Mesendoderm (in vitro differentiated cells): ENCODE measurements around the gene ZNF628.

Experiments
- DNase-seq: peaks from one replicate; pipeline ENCODE4 v3.0.0; 2013
- H2AK5ac ChIP-seq: 2 replicates; pipeline ENCODE4 v1.6.1; 2013; ENCODE audit warnings: low read length, inconsistent platforms
- H2BK120ac ChIP-seq: 2 replicates; pipeline ENCODE4 v1.6.1; 2013; ENCODE audit warnings: low read depth, mild to moderate bottlenecking, low read length, moderate library complexity, mixed read lengths
- H2BK15ac ChIP-seq: replicated peaks from 2 replicates; pipeline ENCODE4 v1.6.1; 2013; ENCODE audit warnings: low read depth, mild to moderate bottlenecking, moderate library complexity
- H2BK5ac ChIP-seq: 2 replicates; pipeline ENCODE4 v1.6.1; 2013; ENCODE audit warnings: low read length, inconsistent platforms
- H3K18ac ChIP-seq: 2 replicates; pipeline ENCODE4 v1.6.1; 2013; ENCODE audit warnings: mild to moderate bottlenecking, low read length, mixed read lengths
- H3K23ac ChIP-seq: one replicate; pipeline ENCODE4 v1.6.1; 2013; ENCODE audit warnings: low read length
- H3K27ac ChIP-seq: 2 replicates; pipeline ENCODE4 v1.5.1; 2013; ENCODE audit warnings: low read depth, mild to moderate bottlenecking, inconsistent platforms, low read length, moderate library complexity
- H3K27me3 ChIP-seq: 2 replicates; pipeline ENCODE4 v1.6.1; 2013; ENCODE audit warnings: low read length, control low read depth, mild to moderate bottlenecking, inconsistent platforms; ENCODE audit not compliant: insufficient read depth, poor library complexity
- H3K36me3 ChIP-seq: 2 replicates; pipeline ENCODE4 v1.6.1; 2013; ENCODE audit warnings: low read length, inconsistent platforms; ENCODE audit not compliant: control insufficient read depth, insufficient read depth
- H3K4ac ChIP-seq: one replicate; pipeline ENCODE4 v1.6.1; 2013; ENCODE audit warnings: low read depth, mild to moderate bottlenecking, low read length, moderate library complexity
- H3K4me1 ChIP-seq: 2 replicates; pipeline ENCODE4 v1.6.1; 2013; ENCODE audit warnings: low read depth, low read length, inconsistent platforms; ENCODE audit not compliant: control insufficient read depth
- H3K4me2 ChIP-seq: 2 replicates; pipeline ENCODE4 v1.6.1; 2013; ENCODE audit warnings: low read length
- H3K4me3 ChIP-seq: 2 replicates; pipeline ENCODE4 v1.5.1; 2013; ENCODE audit warnings: mild to moderate bottlenecking, low read length
- H3K56ac ChIP-seq: one replicate; pipeline ENCODE4 v1.6.1; 2013; ENCODE audit warnings: low read length
- H3K79me1 ChIP-seq: 2 replicates; pipeline ENCODE4 v1.6.1; 2013; ENCODE audit warnings: low read length, inconsistent platforms
- H3K79me2 ChIP-seq: 2 replicates; pipeline ENCODE4 v1.6.1; 2013; ENCODE audit warnings: mild to moderate bottlenecking, low read length; ENCODE audit not compliant: control insufficient read depth, insufficient read depth
- H3K9ac ChIP-seq: 2 replicates; pipeline ENCODE4 v1.6.1; 2013; ENCODE audit warnings: low read length, inconsistent platforms
- H4K5ac ChIP-seq: one replicate; pipeline ENCODE4 v1.6.1; 2013; ENCODE audit warnings: low read length
- H4K8ac ChIP-seq: one replicate; pipeline ENCODE4 v1.6.1; 2013; ENCODE audit warnings: low read depth, mild to moderate bottlenecking, control low read depth, low read length, moderate library complexity
- WGBS: extraction: QIAGEN DNeasy Blood & Tissue Kit; methylation state at CpG from one replicate; pipeline ENCODE4 v1.1.7; 2013; ENCODE audit warnings: low lambda C conversion rate, missing lambda C conversion rate; ENCODE audit not compliant: insufficient coverage; ENCODE audit errors: extremely low coverage; 5-methylcytosine and 5-hydroxymethylcytosine counted together

ZNF628 gene

DNA sequence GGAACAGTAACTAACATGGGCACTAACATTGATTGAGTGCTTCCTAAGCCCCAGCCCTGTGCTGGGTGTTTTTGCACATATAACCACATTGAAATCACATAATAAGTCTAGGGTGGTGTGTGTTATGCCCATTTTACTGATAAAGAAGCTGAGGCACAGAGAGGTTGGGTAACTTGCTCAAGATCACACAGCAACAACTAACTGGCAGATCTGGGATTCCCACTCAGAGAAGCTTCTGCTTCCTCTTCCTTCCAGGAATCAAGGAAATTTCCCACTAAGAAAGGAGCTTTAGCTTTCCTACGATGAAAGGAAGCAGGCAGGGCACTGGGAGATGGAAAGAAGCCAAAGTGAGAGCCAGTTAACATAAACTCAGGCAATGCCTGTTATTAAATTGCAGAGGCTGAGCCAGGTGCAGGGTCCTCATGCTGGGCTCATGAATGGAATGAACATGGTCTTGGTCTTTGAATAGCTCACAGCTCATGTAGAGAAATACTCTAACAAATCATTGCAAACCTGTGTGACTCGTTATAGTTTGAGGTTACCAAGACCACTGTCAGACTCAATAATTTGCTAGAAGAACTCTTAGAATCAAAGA lies 21.9 kb downstream of the ZNF628 start:
- no peaks in the 10 kb centered on the region for H3K27me3 ChIP-seq
- no peak overlapping the region for H3K56ac ChIP-seq
- H3K4ac ChIP-seq: no peak overlapping the region
- H3K4me3 ChIP-seq: no peak overlapping the region
- WGBS: no CpG with 5 or more reads among the region's 2 CpGs
- H3K18ac ChIP-seq: no peak overlapping the region
- H3K23ac ChIP-seq: no peak overlapping the region
- no peak overlapping the region for H4K8ac ChIP-seq
- H3K9ac ChIP-seq: no peak overlapping the region
- no peak overlapping the region for H2BK120ac ChIP-seq
- no peak overlapping the region for H3K27ac ChIP-seq
- H3K4me2 ChIP-seq: no peak overlapping the region
- no peaks in the 10 kb centered on the region for H3K4me1 ChIP-seq
- H3K36me3 ChIP-seq: no peaks in the 10 kb centered on the region
- DNase-seq: no peak
- H2AK5ac ChIP-seq: no peak overlapping the region
- no peak overlapping the region for H2BK15ac ChIP-seq
- no peak overlapping the region for H4K5ac ChIP-seq
- H3K79me1 ChIP-seq: no peaks in the 10 kb centered on the region
- no peak overlapping the region for H2BK5ac ChIP-seq
- no peaks in the 10 kb centered on the region for H3K79me2 ChIP-seq

DNA sequence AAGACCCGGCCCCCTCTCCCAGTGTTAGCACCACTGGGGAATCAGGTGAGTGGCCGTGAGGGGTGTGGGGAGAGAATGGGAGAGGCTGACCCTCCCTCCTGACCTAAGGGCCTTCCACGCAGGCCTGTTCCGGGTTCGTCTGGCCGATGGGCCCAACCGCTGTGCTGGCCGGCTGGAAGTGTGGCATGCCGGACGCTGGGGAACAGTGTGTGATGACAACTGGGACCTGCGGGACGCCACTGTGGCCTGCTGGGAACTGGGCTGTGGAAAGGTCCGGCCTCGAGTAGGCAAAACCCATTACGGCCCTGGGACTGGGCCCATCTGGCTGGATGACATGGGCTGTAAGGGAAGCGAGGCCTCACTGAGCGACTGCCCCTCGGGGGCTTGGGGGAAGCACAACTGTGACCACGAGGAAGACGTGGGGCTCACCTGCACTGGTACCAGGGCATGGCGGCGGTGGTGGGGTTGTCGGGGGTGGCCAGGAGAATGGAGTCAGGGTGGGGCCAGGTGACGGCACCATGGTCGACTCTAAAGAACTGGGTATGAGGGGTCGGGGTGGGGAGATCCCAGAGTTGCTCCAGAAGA lies 24.0 kb downstream of the ZNF628 start:
- H4K5ac ChIP-seq: no peak overlapping the region
- DNase-seq: no peak
- H3K4me2 ChIP-seq: no peak overlapping the region
- WGBS: no CpG with 5 or more reads among the region's 26 CpGs
- no peak overlapping the region for H2BK15ac ChIP-seq
- H3K4ac ChIP-seq: no peak overlapping the region
- no peak overlapping the region for H3K18ac ChIP-seq
- no peaks in the 10 kb centered on the region for H3K36me3 ChIP-seq
- H3K4me3 ChIP-seq: no peak overlapping the region
- H3K27ac ChIP-seq: no peak overlapping the region
- no peak overlapping the region for H2BK120ac ChIP-seq
- no peak overlapping the region for H3K23ac ChIP-seq
- H4K8ac ChIP-seq: no peak overlapping the region
- H3K9ac ChIP-seq: no peak overlapping the region
- H3K79me2 ChIP-seq: no peaks in the 10 kb centered on the region
- H2BK5ac ChIP-seq: no peak overlapping the region
- no peak overlapping the region for H3K56ac ChIP-seq
- no peaks in the 10 kb centered on the region for H3K79me1 ChIP-seq
- H2AK5ac ChIP-seq: no peak overlapping the region
- peaks cover 2% of the 10 kb centered on the region for H3K27me3 ChIP-seq
- no peaks in the 10 kb centered on the region for H3K4me1 ChIP-seq

DNA sequence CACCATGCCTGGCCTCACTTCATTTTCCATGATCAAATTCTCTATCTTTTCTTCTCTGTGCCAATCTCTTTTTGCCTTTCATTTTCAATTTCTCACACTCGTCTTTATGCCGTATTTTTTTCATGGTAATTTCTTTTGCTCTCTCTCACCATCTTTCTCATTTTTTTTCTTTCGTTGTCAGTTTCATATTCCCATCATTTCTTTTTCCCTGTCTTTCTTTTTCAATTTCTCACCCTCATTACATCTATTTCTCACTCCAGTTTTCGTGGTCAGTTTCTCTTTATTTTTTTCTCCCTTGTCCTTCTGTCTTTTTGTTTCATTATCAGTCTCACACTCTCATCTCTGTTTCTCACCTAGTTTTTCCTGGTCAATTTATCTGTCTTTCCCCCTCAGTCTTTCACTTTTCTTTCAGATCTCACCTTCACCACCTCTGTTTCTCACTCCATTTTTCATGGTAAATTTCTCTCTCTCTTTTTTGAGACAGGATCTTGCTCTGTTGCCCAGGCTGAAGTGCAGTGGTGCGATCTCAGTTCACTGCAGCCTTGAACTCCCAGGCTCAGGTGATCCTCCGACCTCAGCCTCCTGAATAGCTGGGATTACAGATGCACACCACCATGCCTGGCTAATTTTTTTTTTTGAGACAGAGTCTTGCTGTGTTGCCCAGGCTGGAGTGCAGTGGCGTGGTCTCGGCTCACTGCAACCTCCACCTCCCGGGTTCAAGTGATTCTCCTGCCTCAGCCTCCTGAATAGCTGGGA lies 26.0 kb downstream of the ZNF628 start:
- H3K4ac ChIP-seq: no peak overlapping the region
- no peak overlapping the region for H2BK15ac ChIP-seq
- H2BK120ac ChIP-seq: no peak overlapping the region
- no peak overlapping the region for H3K27ac ChIP-seq
- H3K9ac ChIP-seq: no peak overlapping the region
- H3K27me3 ChIP-seq: peaks cover 2% of the 10 kb centered on the region
- H3K23ac ChIP-seq: no peak overlapping the region
- 100% methylated on average over 4 of the region's 9 CpGs for WGBS
- no peak overlapping the region for H4K5ac ChIP-seq
- H2AK5ac ChIP-seq: no peak overlapping the region
- no peaks in the 10 kb centered on the region for H3K36me3 ChIP-seq
- H3K4me3 ChIP-seq: no peak overlapping the region
- no peak overlapping the region for H4K8ac ChIP-seq
- H2BK5ac ChIP-seq: no peak overlapping the region
- H3K18ac ChIP-seq: no peak overlapping the region
- H3K56ac ChIP-seq: no peak overlapping the region
- no peak overlapping the region for H3K4me2 ChIP-seq
- H3K79me1 ChIP-seq: no peaks in the 10 kb centered on the region
- no peak for DNase-seq
- H3K79me2 ChIP-seq: no peaks in the 10 kb centered on the region
- no peaks in the 10 kb centered on the region for H3K4me1 ChIP-seq

DNA sequence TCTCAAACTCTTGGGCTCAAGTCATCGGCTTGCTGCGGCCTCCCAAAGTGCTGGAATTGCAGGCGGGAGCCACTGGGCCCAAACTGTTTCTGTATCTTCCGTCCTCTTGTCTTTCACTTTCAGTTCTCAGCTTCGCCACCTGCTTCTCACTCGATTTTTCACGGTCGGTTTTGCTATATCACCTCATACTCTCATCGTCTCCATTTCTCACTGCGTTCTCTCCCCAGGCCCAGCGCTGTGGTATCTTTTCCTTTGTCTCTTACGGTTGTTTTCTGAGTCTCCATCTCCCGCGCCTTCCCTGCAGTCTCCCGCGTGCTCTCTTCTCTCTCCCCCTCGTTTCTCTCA lies 26.7 kb downstream of the ZNF628 start:
- no peaks in the 10 kb centered on the region for H3K36me3 ChIP-seq
- no peak overlapping the region for H2BK5ac ChIP-seq
- H2BK120ac ChIP-seq: no peak overlapping the region
- WGBS: no CpG with 5 or more reads among the region's 17 CpGs
- no peak overlapping the region for H3K18ac ChIP-seq
- no peaks in the 10 kb centered on the region for H3K4me1 ChIP-seq
- H3K9ac ChIP-seq: no peak overlapping the region
- H3K4me3 ChIP-seq: no peak overlapping the region
- H3K79me1 ChIP-seq: no peaks in the 10 kb centered on the region
- H2BK15ac ChIP-seq: no peak overlapping the region
- H2AK5ac ChIP-seq: no peak overlapping the region
- no peak overlapping the region for H3K23ac ChIP-seq
- H3K27me3 ChIP-seq: peaks cover 2% of the 10 kb centered on the region
- H3K27ac ChIP-seq: no peak overlapping the region
- no peaks in the 10 kb centered on the region for H3K79me2 ChIP-seq
- H3K56ac ChIP-seq: no peak overlapping the region
- H4K5ac ChIP-seq: no peak overlapping the region
- DNase-seq: no peak
- H4K8ac ChIP-seq: no peak overlapping the region
- no peak overlapping the region for H3K4me2 ChIP-seq
- no peak overlapping the region for H3K4ac ChIP-seq

DNA sequence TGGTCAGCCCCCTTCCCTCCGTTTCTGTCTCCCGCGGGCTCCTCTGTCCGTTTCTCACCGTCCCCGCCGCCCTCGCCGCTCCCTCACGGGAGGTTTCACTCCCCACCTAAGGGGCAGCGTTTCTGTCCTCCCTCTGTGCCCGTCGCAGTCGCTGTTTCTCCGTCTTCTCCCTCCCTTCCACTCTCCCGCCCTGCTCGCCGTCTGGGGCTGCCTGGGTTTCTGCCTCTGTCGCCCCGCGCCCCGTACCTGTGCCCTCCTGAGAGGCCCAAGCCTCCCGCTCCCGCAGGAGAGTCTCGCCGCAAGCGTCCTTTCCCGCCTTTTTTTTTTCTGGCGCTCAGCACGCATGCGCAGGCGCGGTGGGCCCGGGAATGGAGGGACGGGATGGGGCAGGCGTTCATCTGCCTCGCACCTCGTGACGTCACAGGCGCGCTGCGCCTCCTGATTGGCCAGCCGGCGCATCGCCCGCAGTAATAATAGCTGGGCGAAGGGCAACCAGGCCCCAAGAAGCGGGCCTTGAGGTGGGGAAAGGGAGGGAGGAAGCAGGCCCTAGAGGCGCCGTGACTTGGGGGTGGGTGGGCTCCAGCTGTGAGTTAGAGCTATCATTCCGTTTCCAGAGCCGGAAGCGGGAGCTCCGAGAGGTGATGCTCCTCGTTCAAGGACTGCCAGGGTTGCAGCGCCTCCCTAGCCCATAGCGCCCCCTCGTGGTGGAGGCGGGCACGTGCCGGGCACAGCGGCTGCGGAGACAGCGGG lies 27.3 kb downstream of the ZNF628 start:
- H2BK120ac ChIP-seq: no peak overlapping the region
- H3K79me1 ChIP-seq: no peaks in the 10 kb centered on the region
- no peak overlapping the region for H2AK5ac ChIP-seq
- H3K4me3 ChIP-seq: no peak overlapping the region
- H3K4me1 ChIP-seq: no peaks in the 10 kb centered on the region
- no peak overlapping the region for H3K9ac ChIP-seq
- H3K27me3 ChIP-seq: peaks cover 2% of the 10 kb centered on the region
- no peak overlapping the region for H4K8ac ChIP-seq
- peak overlapping the region; percentile 36 for H3K4me2 ChIP-seq
- H3K56ac ChIP-seq: no peak overlapping the region
- DNase-seq: peak; percentile 94
- no peak overlapping the region for H3K18ac ChIP-seq
- H4K5ac ChIP-seq: no peak overlapping the region
- H3K36me3 ChIP-seq: no peaks in the 10 kb centered on the region
- no peak overlapping the region for H2BK5ac ChIP-seq
- H2BK15ac ChIP-seq: no peak overlapping the region
- H3K79me2 ChIP-seq: no peaks in the 10 kb centered on the region
- no peak overlapping the region for H3K27ac ChIP-seq
- H3K23ac ChIP-seq: no peak overlapping the region
- H3K4ac ChIP-seq: no peak overlapping the region
- WGBS: no CpG with 5 or more reads among the region's 64 CpGs
